GM18861 (cell line): ENCODE data around the gene TNMD.
"Not testable (repeated sequence)": the region's sequence is repeated elsewhere in the genome, so short reads cannot be mapped to it uniquely, and the experiment has no call there.

Experiments
- ATAC-seq: cut with Tn5 transposase; IDR thresholded peaks from one replicate; pipeline ENCODE4 v1.9.1; 2021; ENCODE audit not compliant: unreplicated experiment

TNMD gene

GRCh38 chrX:100584611-100585010, at the start of gene TNMD:
Gene TNMD, plus strand, starts transcription at chrX:100584936. Its CDS starts 83 bp downstream, at chrX:100585019.
- ATAC-seq, result no peak

GRCh38 chrX:100565534-100565933, 19.2 kb upstream of the TNMD start:
- not testable (repeated sequence) for ATAC-seq

- no peak for ATAC-seq
These were observed 2.0 kb downstream of the TNMD start for GRCh38 chrX:100586747-100587146.

- ATAC-seq, result no peak
These were observed 3.1 kb downstream of the TNMD start for GRCh38 chrX:100587861-100588260.

- ATAC-seq, result no peak
These were observed 6.7 kb downstream of the TNMD start for GRCh38 chrX:100591256-100592051.

- ATAC-seq, result no peak
These were observed 8.4 kb downstream of the TNMD start for GRCh38 chrX:100593126-100593525.

GRCh38 chrX:100593581-100593980, 8.8 kb downstream of the TNMD start:
- no peak for ATAC-seq

GRCh38 chrX:100596601-100597000, 11.9 kb downstream of the TNMD start:
- no peak for ATAC-seq

- ATAC-seq, result no peak
These were observed 14.7 kb downstream of the TNMD start for GRCh38 chrX:100599456-100599855.

GRCh38 chrX:100600340-100600739, 15.6 kb downstream of the TNMD start:
- no peak for ATAC-seq

GRCh38 chrX:100600758-100601157, 16.0 kb downstream of the TNMD start:
- no peak for ATAC-seq

- no peak for ATAC-seq
These were observed 22.0 kb downstream of the TNMD start for GRCh38 chrX:100606753-100607152.

- ATAC-seq, result no peak
These were observed 24.9 kb downstream of the TNMD start for GRCh38 chrX:100609591-100609990.

GRCh38 chrX:100611951-100612350, 27.2 kb downstream of the TNMD start:
- ATAC-seq, result no peak

- ATAC-seq, result peak; percentile 100
These were observed 30.3 kb downstream of the TNMD start for GRCh38 chrX:100615005-100615404.

GRCh38 chrX:100623001-100623400, 38.3 kb downstream of the TNMD start:
- ATAC-seq, result no peak

GRCh38 chrX:100625985-100626491, 41.3 kb downstream of the TNMD start:
- ATAC-seq, result peak; percentile 86

GRCh38 chrX:100635040-100635439, 50.3 kb downstream of the TNMD start:
- ATAC-seq, result no peak

- no peak for ATAC-seq
These were observed 51.2 kb downstream of the TNMD start for GRCh38 chrX:100635989-100636320.

GRCh38 chrX:100636321-100636991, 51.7 kb downstream of the TNMD start, which contains the start of gene TSPAN6:
Gene TSPAN6, minus strand, starts transcription at chrX:100636806. Its CDS starts 112 bp downstream, at chrX:100636694.
- ATAC-seq, result peak; percentile 74

GRCh38 chrX:100642290-100642689, 57.6 kb downstream of the TNMD start:
- ATAC-seq, result no peak

GRCh38 chrX:100643212-100643611, 58.5 kb downstream of the TNMD start:
- no peak for ATAC-seq
